ENCODE results near the gene MAP4K2. TPM values are rescaled to one million over a fixed set of nuclear protein-coding genes. Genes with fewer than 3 reads are reported as not detected.

The MAP4K2 gene
- polyA plus RNA-seq, 1 experiment = 22.4 TPM

- no peak for DNase-seq (ENCODE audit: low read depth)
- TF ChIP-seq CTCF (IDR thresholded peaks at IDR 0.05; ENCODE audit: insufficient read depth, low read depth, low read length) = no peak
- no peaks in the 10 kb centered on the region for H3K27me3 ChIP-seq (ENCODE audit: control insufficient read depth, insufficient read depth, low read length)
- peak overlapping the region; percentile 78 for H3K4me3 ChIP-seq (ENCODE audit: low read depth, low read length)
- peaks cover 15% of the 10 kb centered on the region for H3K36me3 ChIP-seq (ENCODE audit: control insufficient read depth, insufficient read depth, low read length)
- ChIA-PET CTCF (interaction anchor here (1.5 to 2.0 kb wide), 3 partner anchors 38 to 301 kb away, joined by 4 to 8 read pairs (median 4); no protein-coding TSS in a partner anchor), POLR2A (no interaction called here)
Measured at GRCh38 chr11:64809781-64810241, 6.8 kb upstream of the MAP4K2 start.

GRCh38 chr11:64805481-64805880 lies 2.5 kb upstream of the MAP4K2 start:
- POLR2A ChIA-PET = no interaction called here
- no peak for DNase-seq (ENCODE audit: low read depth)
- CTCF ChIA-PET = no interaction called here
- no peak overlapping the region for H3K4me3 ChIP-seq (ENCODE audit: low read depth, low read length)
- H3K27me3 ChIP-seq (ENCODE audit: control insufficient read depth, insufficient read depth, low read length) = no peaks in the 10 kb centered on the region
- H3K36me3 ChIP-seq (ENCODE audit: control insufficient read depth, insufficient read depth, low read length) = peaks cover 19% of the 10 kb centered on the region
- no peak for TF ChIP-seq CTCF (IDR thresholded peaks at IDR 0.05; ENCODE audit: insufficient read depth, low read depth, low read length)

GRCh38 chr11:64804346-64805210 lies 1.6 kb upstream of the MAP4K2 start:
- H3K4me3 ChIP-seq (ENCODE audit: low read depth, low read length) = no peak overlapping the region
- CTCF ChIA-PET = interaction anchor here (0.6 to 0.9 kb wide), 3 partner anchors 17 to 41 kb away, joined by 3 read pairs; no protein-coding TSS in a partner anchor
- POLR2A ChIA-PET = no interaction called here
- peaks cover 19% of the 10 kb centered on the region for H3K36me3 ChIP-seq (ENCODE audit: control insufficient read depth, insufficient read depth, low read length)
- DNase-seq (ENCODE audit: low read depth) = no peak
- no peaks in the 10 kb centered on the region for H3K27me3 ChIP-seq (ENCODE audit: control insufficient read depth, insufficient read depth, low read length)
- no peak for TF ChIP-seq CTCF (IDR thresholded peaks at IDR 0.05; ENCODE audit: insufficient read depth, low read depth, low read length)

- Histone ChIP-seq H3K36me3 (ENCODE audit: control insufficient read depth, insufficient read depth, low read length) (peaks cover 22% of the 10 kb centered on the region), H3K4me3 (ENCODE audit: low read depth, low read length) (peak overlapping the region; percentile 52), H3K27me3 (ENCODE audit: control insufficient read depth, insufficient read depth, low read length) (no peaks in the 10 kb centered on the region)
- ChIA-PET CTCF (interaction anchor here (0.5 to 0.9 kb wide), 3 partner anchors 16 to 375 kb away, joined by 3 read pairs; no protein-coding TSS in a partner anchor), POLR2A (no interaction called here)
- TF ChIP-seq CTCF (IDR thresholded peaks at IDR 0.05; ENCODE audit: insufficient read depth, low read depth, low read length) = no peak
- DNase-seq (ENCODE audit: low read depth) = no peak
Measured at GRCh38 chr11:64803846-64804345, 882 bp upstream of the MAP4K2 start.

Data from BJ (cell line).